ENCODE measurements around the gene GPN1. TPM values are rescaled to one million over a fixed set of nuclear protein-coding genes. Genes with fewer than 3 reads are reported as not detected.

The GPN1 gene
- total RNA-seq, 1 donor from 2014 or later, result 63.9 TPM

DNA sequence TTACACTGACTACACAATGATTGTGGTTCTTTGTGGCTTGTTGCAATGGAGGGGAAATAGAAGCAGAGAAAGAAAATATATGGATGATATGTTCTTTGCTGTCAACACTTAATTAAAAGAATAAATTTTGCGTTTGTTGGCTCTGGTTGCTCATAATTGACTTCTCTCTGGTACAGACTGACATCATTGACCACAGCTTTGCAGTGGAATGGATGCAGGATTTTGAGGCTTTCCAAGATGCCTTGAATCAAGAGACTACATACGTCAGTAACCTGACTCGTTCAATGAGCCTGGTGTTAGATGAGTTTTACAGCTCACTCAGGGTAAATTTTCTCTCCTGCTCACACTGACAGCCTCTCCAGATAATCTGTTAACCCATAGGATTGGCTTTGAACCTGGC, 9.9 kb downstream of the GPN1 start:
- H3K4me1 ChIP-seq (ENCODE audit: insufficient read depth, low read length), result peaks cover 25% of the 10 kb centered on the region
- H3K9ac ChIP-seq (ENCODE audit: low read length), result peak overlapping the region; percentile 64
- DNase-seq (ENCODE audit: low read depth) (peak; percentile 94), FAIRE-seq (peak; percentile 83)
- H3K27me3 ChIP-seq (ENCODE audit: insufficient read depth, low read length), result no peaks in the 10 kb centered on the region
- Mint-ChIP-seq H3K4me3 (ENCODE audit: unreplicated experiment) (no peak overlapping the region), H3K27me3 (ENCODE audit: low read depth, unreplicated experiment) (no peaks in the 10 kb centered on the region), H3K36me3 (ENCODE audit: low read depth, unreplicated experiment) (peaks cover 14% of the 10 kb centered on the region), H3K27ac (ENCODE audit: unreplicated experiment) (no peak overlapping the region), H3K9me3 (ENCODE audit: unreplicated experiment) (no peaks in the 10 kb centered on the region), H3K4me1 (ENCODE audit: low read depth, unreplicated experiment) (peaks cover 12% of the 10 kb centered on the region)
- peaks cover 60% of the 10 kb centered on the region for H3K36me3 ChIP-seq (ENCODE audit: insufficient read depth, low read length)
- H3K79me2 ChIP-seq (ENCODE audit: insufficient read depth, low read length), result no peaks in the 10 kb centered on the region
- no peak overlapping the region for H2AFZ ChIP-seq (ENCODE audit: low read depth, low read length)
- no peaks in the 10 kb centered on the region for H3K9me3 ChIP-seq (ENCODE audit: insufficient read depth, low read depth, low read length)
- TF ChIP-seq CTCF (IDR thresholded peaks at IDR 0.05; ENCODE audit: insufficient read depth, low read depth, low read length), result no peak
- no peak for TF ChIP-seq EZH2 (IDR thresholded peaks at IDR 0.05; ENCODE audit: insufficient read depth, low read length)
- peak overlapping the region; percentile 27 for H3K4me3 ChIP-seq (ENCODE audit: insufficient read depth, low read depth, low read length)
- H3K4me2 ChIP-seq (ENCODE audit: low read length), result peak overlapping the region; percentile 75
- H4K20me1 ChIP-seq (ENCODE audit: insufficient read depth, low read length), result no peaks in the 10 kb centered on the region
- peak overlapping the region; percentile 89 for H3K27ac ChIP-seq (ENCODE audit: low read depth, low read length)

- H3K36me3 Mint-ChIP-seq (ENCODE audit: low read depth, unreplicated experiment), result peaks cover 3% of the 10 kb centered on the region
- no peak overlapping the region for H3K4me2 ChIP-seq (ENCODE audit: low read length)
- H4K20me1 ChIP-seq (ENCODE audit: insufficient read depth, low read length), result no peaks in the 10 kb centered on the region
- no peak overlapping the region for H3K9ac ChIP-seq (ENCODE audit: low read length)
- H3K4me3 Mint-ChIP-seq (ENCODE audit: unreplicated experiment), result no peak overlapping the region
- peaks cover 25% of the 10 kb centered on the region for H3K4me1 ChIP-seq (ENCODE audit: insufficient read depth, low read length)
- H3K27me3 Mint-ChIP-seq (ENCODE audit: low read depth, unreplicated experiment), result no peaks in the 10 kb centered on the region
- peak overlapping the region; percentile 44 for H3K27ac ChIP-seq (ENCODE audit: low read depth, low read length)
- DNase-seq (ENCODE audit: low read depth) (no peak), FAIRE-seq (no peak)
- no peak overlapping the region for H2AFZ ChIP-seq (ENCODE audit: low read depth, low read length)
- H3K27ac Mint-ChIP-seq (ENCODE audit: unreplicated experiment), result no peak overlapping the region
- no peaks in the 10 kb centered on the region for H3K27me3 ChIP-seq (ENCODE audit: insufficient read depth, low read length)
- no peaks in the 10 kb centered on the region for H3K9me3 Mint-ChIP-seq (ENCODE audit: unreplicated experiment)
- H3K9me3 ChIP-seq (ENCODE audit: insufficient read depth, low read depth, low read length), result no peaks in the 10 kb centered on the region
- peaks cover 12% of the 10 kb centered on the region for H3K4me1 Mint-ChIP-seq (ENCODE audit: low read depth, unreplicated experiment)
- H3K4me3 ChIP-seq (ENCODE audit: insufficient read depth, low read depth, low read length), result no peak overlapping the region
- H3K36me3 ChIP-seq (ENCODE audit: insufficient read depth, low read length), result peaks cover 46% of the 10 kb centered on the region
- H3K79me2 ChIP-seq (ENCODE audit: insufficient read depth, low read length), result peaks cover 3% of the 10 kb centered on the region
- no peak for TF ChIP-seq EZH2 (IDR thresholded peaks at IDR 0.05; ENCODE audit: insufficient read depth, low read length)
- no peak for TF ChIP-seq CTCF (IDR thresholded peaks at IDR 0.05; ENCODE audit: insufficient read depth, low read depth, low read length)
Measured at GRCh38 chr2:27640722-27641245, 11.9 kb downstream of the GPN1 start.

- no peaks in the 10 kb centered on the region for H3K4me1 ChIP-seq (ENCODE audit: insufficient read depth, low read length)
- Mint-ChIP-seq H3K27ac (ENCODE audit: unreplicated experiment) (no peak overlapping the region), H3K36me3 (ENCODE audit: low read depth, unreplicated experiment) (peaks cover 4% of the 10 kb centered on the region), H3K27me3 (ENCODE audit: low read depth, unreplicated experiment) (no peaks in the 10 kb centered on the region), H3K9me3 (ENCODE audit: unreplicated experiment) (no peaks in the 10 kb centered on the region), H3K4me3 (ENCODE audit: unreplicated experiment) (no peak overlapping the region), H3K4me1 (ENCODE audit: low read depth, unreplicated experiment) (peaks cover 9% of the 10 kb centered on the region)
- H4K20me1 ChIP-seq (ENCODE audit: insufficient read depth, low read length), result no peaks in the 10 kb centered on the region
- no peak overlapping the region for H3K4me3 ChIP-seq (ENCODE audit: insufficient read depth, low read depth, low read length)
- H3K36me3 ChIP-seq (ENCODE audit: insufficient read depth, low read length), result peaks cover 47% of the 10 kb centered on the region
- no peak overlapping the region for H3K4me2 ChIP-seq (ENCODE audit: low read length)
- no peak for TF ChIP-seq CTCF (IDR thresholded peaks at IDR 0.05; ENCODE audit: insufficient read depth, low read depth, low read length)
- no peak for TF ChIP-seq EZH2 (IDR thresholded peaks at IDR 0.05; ENCODE audit: insufficient read depth, low read length)
- DNase-seq (ENCODE audit: low read depth) (no peak), FAIRE-seq (no peak)
- H3K9me3 ChIP-seq (ENCODE audit: insufficient read depth, low read depth, low read length), result no peaks in the 10 kb centered on the region
- H3K27me3 ChIP-seq (ENCODE audit: insufficient read depth, low read length), result no peaks in the 10 kb centered on the region
- no peak overlapping the region for H2AFZ ChIP-seq (ENCODE audit: low read depth, low read length)
- no peak overlapping the region for H3K9ac ChIP-seq (ENCODE audit: low read length)
- H3K79me2 ChIP-seq (ENCODE audit: insufficient read depth, low read length), result peaks cover 3% of the 10 kb centered on the region
- no peak overlapping the region for H3K27ac ChIP-seq (ENCODE audit: low read depth, low read length)
Measured at GRCh38 chr2:27645197-27645596, 16.3 kb downstream of the GPN1 start.
